DND-41 (cell line): Measurements from ENCODE around the gene CEP78.
A peak's percentile ranks its signal among the peaks of the same experiment; 100 is the strongest.
"Not testable (repeated sequence)": the region's sequence is repeated elsewhere in the genome, so short reads cannot be mapped to it uniquely, and the experiment has no call there.

Source experiments
- ATAC-seq: fragments of 200-7000 bp; cut with Tn5 transposase; 3 replicates; pipeline ENCODE4 v1.9.1; 2021; ENCODE audit warnings: low read depth; ENCODE audit not compliant: insufficient read depth
- DNase-seq: peaks from one replicate; pipeline ENCODE4 v3.0.0-alpha.2; 2020
- H2AFZ ChIP-seq: 2 replicates; pipeline ENCODE4 v1.6.0; 2012; ENCODE audit warnings: low read depth, low read length
- H3K27ac ChIP-seq: 2 replicates; pipeline ENCODE4 v1.5.1; 2012; ENCODE audit warnings: low read length, inconsistent platforms
- H3K27me3 ChIP-seq: fragments of 200-600 bp; sonication (generic); 2 replicates; pipeline ENCODE4 v1.6.0; 2012; ENCODE audit warnings: low read length, mild to moderate bottlenecking, inconsistent platforms; ENCODE audit not compliant: insufficient read depth, poor library complexity
- H3K36me3 ChIP-seq: 2 replicates; pipeline ENCODE4 v1.5.1; 2012; ENCODE audit warnings: low read length, inconsistent platforms; ENCODE audit not compliant: insufficient read depth
- H3K4me1 ChIP-seq: 2 replicates; pipeline ENCODE4 v1.5.1; 2012; ENCODE audit warnings: mild to moderate bottlenecking, low read length; ENCODE audit not compliant: insufficient read depth
- H3K4me2 ChIP-seq: 2 replicates; pipeline ENCODE4 v1.6.0; 2012; ENCODE audit warnings: mild to moderate bottlenecking, moderate library complexity, low read length, inconsistent platforms; ENCODE audit not compliant: insufficient read depth
- H3K4me3 ChIP-seq, 2 experiments: fragments of 200-600 bp in 1 of 2; shearing (Covaris generic) in 1 of 2; 2 replicates each; pipeline ENCODE4 v1.5.1; 2012 to 2016; ENCODE audit warnings: inconsistent platforms in 2 of 2, low read length in 2 of 2, mild to moderate bottlenecking in 2 of 2, low read depth in 1 of 2, moderate library complexity in 1 of 2
- H3K79me2 ChIP-seq: 2 replicates; pipeline ENCODE4 v1.6.0; 2012; ENCODE audit warnings: low read length, inconsistent platforms; ENCODE audit not compliant: insufficient read depth
- H3K9ac ChIP-seq: 2 replicates; pipeline ENCODE4 v1.6.0; 2012; ENCODE audit warnings: low read depth, mild to moderate bottlenecking, inconsistent platforms, low read length, moderate library complexity
- H3K9me3 ChIP-seq: 2 replicates; pipeline ENCODE4 v1.5.1; 2012; ENCODE audit warnings: low read length, moderate library complexity, mild to moderate bottlenecking, inconsistent platforms; ENCODE audit not compliant: insufficient read depth, severe bottlenecking
- H4K20me1 ChIP-seq: 2 replicates; pipeline ENCODE4 v1.6.0; 2012; ENCODE audit warnings: low read length; ENCODE audit not compliant: insufficient read depth
- CTCF ChIP-seq: IDR thresholded peaks from 2 replicates; pipeline ENCODE4 v1.5.1; 2012; ENCODE audit warnings: borderline replicate concordance, low read length, moderate library complexity, mild to moderate bottlenecking; ENCODE audit not compliant: poor library complexity, severe bottlenecking; ENCODE audit errors: extremely low read depth
- EZH2 ChIP-seq: IDR thresholded peaks from 3 replicates; pipeline ENCODE4 v1.6.1; 2012; ENCODE audit warnings: borderline replicate concordance, low read depth, mild to moderate bottlenecking, moderate library complexity, low read length, inconsistent platforms; ENCODE audit not compliant: severe bottlenecking

CEP78 gene

GRCh38 chr9:78201158-78201777, 34.6 kb upstream of the CEP78 start:
- H3K4me1 ChIP-seq = peaks cover 17% of the 10 kb centered on the region
- peak; percentile 44 for TF ChIP-seq CTCF
- H3K36me3 ChIP-seq, H4K20me1 ChIP-seq, H3K27me3 ChIP-seq, H3K79me2 ChIP-seq, H3K9me3 ChIP-seq: not testable (repeated sequence)
- peak overlapping the region; percentile 62 for H3K4me2 ChIP-seq
- DNase-seq (peak; percentile 86), ATAC-seq (peak; percentile 100)
- H2AFZ ChIP-seq = peak overlapping the region; percentile 93
- H3K4me3 ChIP-seq = peak overlapping the region in 1 of 2 experiments; percentile 45; a peak in 2 of 4 replicates
- peak overlapping the region; percentile 82 for H3K27ac ChIP-seq
- H3K9ac ChIP-seq = peak overlapping the region; percentile 38

- H3K36me3 ChIP-seq = no peaks in the 10 kb centered on the region
- no peaks in the 10 kb centered on the region for H4K20me1 ChIP-seq
- peaks cover 22% of the 10 kb centered on the region for H3K4me1 ChIP-seq
- no peaks in the 10 kb centered on the region for H3K27me3 ChIP-seq
- ATAC-seq (no peak), DNase-seq (no peak)
- no peaks in the 10 kb centered on the region for H3K79me2 ChIP-seq
- H3K4me3 ChIP-seq = no peak overlapping the region
- TF ChIP-seq CTCF (no peak), EZH2 (no peak)
- H3K27ac ChIP-seq = no peak overlapping the region
- no peak overlapping the region for H2AFZ ChIP-seq
- no peak overlapping the region for H3K4me2 ChIP-seq
- H3K9ac ChIP-seq = no peak overlapping the region
- H3K9me3 ChIP-seq = no peaks in the 10 kb centered on the region
Measured at GRCh38 chr9:78207319-78207718, 28.6 kb upstream of the CEP78 start.

DNA sequence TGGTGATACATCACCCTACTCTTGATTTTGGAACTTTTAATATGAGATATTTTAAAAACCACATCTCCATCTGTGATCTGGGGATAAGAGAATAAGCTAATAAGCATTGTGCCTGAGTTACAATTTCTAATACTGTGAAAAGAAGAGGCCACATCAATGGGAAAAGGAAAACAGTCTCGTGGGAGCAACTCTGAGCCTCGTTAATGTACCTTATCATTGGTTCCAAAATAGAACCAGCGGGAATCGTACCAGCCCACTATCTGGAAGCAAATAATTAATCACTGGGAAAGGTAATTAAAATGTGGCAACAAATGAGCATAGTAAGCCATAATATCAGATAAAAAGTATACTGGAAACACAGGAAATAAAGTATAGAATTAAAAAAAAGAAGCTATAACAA, 28.0 kb upstream of the CEP78 start:
- Histone ChIP-seq H3K9me3 (no peaks in the 10 kb centered on the region), H2AFZ (no peak overlapping the region), H3K27ac (no peak overlapping the region), H3K4me1 (peaks cover 25% of the 10 kb centered on the region), H3K36me3 (no peaks in the 10 kb centered on the region), H3K4me2 (no peak overlapping the region), H3K27me3 (no peaks in the 10 kb centered on the region), H3K4me3 (no peak overlapping the region), H3K9ac (no peak overlapping the region), H4K20me1 (no peaks in the 10 kb centered on the region), H3K79me2 (no peaks in the 10 kb centered on the region)
- TF ChIP-seq EZH2 = no peak
- no peak for TF ChIP-seq CTCF
- ATAC-seq (no peak), DNase-seq (no peak)

- H3K79me2 ChIP-seq = no peaks in the 10 kb centered on the region
- no peak for TF ChIP-seq CTCF
- no peak for TF ChIP-seq EZH2
- peaks cover 25% of the 10 kb centered on the region for H3K4me1 ChIP-seq
- H4K20me1 ChIP-seq = no peaks in the 10 kb centered on the region
- no peak overlapping the region for H3K4me3 ChIP-seq
- no peaks in the 10 kb centered on the region for H3K27me3 ChIP-seq
- no peak overlapping the region for H3K27ac ChIP-seq
- no peaks in the 10 kb centered on the region for H3K36me3 ChIP-seq
- H3K9ac ChIP-seq = no peak overlapping the region
- no peak overlapping the region for H3K4me2 ChIP-seq
- ATAC-seq (no peak), DNase-seq (no peak)
- no peak overlapping the region for H2AFZ ChIP-seq
- no peaks in the 10 kb centered on the region for H3K9me3 ChIP-seq
Measured at GRCh38 chr9:78209127-78209526, 26.7 kb upstream of the CEP78 start.
